Ishikawa (cell line): ENCODE results near the gene SEMA3G.
A peak's percentile ranks its signal among the peaks of the same experiment; 100 is the strongest.

Experiments used
- CEBPB ChIP-seq: IDR thresholded peaks from 2 replicates; pipeline ENCODE4 v1.6.1; 2012
- CREB1 ChIP-seq: IDR thresholded peaks from 2 replicates; pipeline ENCODE4 v1.6.1; 2012; ENCODE audit warnings: low read depth
- EGR1 ChIP-seq: IDR thresholded peaks from 2 replicates; pipeline ENCODE4 v1.6.1; 2012
- EP300 ChIP-seq: IDR thresholded peaks from 2 replicates; pipeline ENCODE4 v1.6.1; 2012; ENCODE audit warnings: borderline replicate concordance
- FOXM1 ChIP-seq: IDR thresholded peaks from 2 replicates; pipeline ENCODE4 v1.6.1; 2012; ENCODE audit warnings: low read depth, borderline replicate concordance
- MAX ChIP-seq: IDR thresholded peaks from 2 replicates; pipeline ENCODE4 v1.6.1; 2012
- NFIC ChIP-seq: IDR thresholded peaks from 2 replicates; pipeline ENCODE4 v1.6.1; 2012
- RAD21 ChIP-seq: IDR thresholded peaks from 2 replicates; pipeline ENCODE4 v1.6.1; 2012; ENCODE audit warnings: low read depth
- REST ChIP-seq: IDR thresholded peaks from 2 replicates; pipeline ENCODE4 v1.6.1; 2012; ENCODE audit warnings: low read depth, mild to moderate bottlenecking
- TAF1 ChIP-seq: IDR thresholded peaks from 2 replicates; pipeline ENCODE4 v1.6.1; 2012; ENCODE audit warnings: low read depth, mild to moderate bottlenecking
- TCF12 ChIP-seq: IDR thresholded peaks from 2 replicates; pipeline ENCODE4 v1.6.1; 2012; ENCODE audit warnings: low read depth
- TEAD4 ChIP-seq: IDR thresholded peaks from 2 replicates; pipeline ENCODE4 v1.6.1; 2012
- YY1 ChIP-seq: IDR thresholded peaks from 2 replicates; pipeline ENCODE4 v1.6.1; 2012; ENCODE audit warnings: low read depth
- ZBTB7A ChIP-seq: IDR thresholded peaks from 2 replicates; pipeline ENCODE4 v1.6.1; 2012; ENCODE audit warnings: low read depth
- TF ChIP-seq, protein P1 (sequence below): IDR thresholded peaks from 2 replicates; pipeline ENCODE4 v1.6.1; 2012

The SEMA3G gene

GRCh38 chr3:52429779-52430415, 15.0 kb downstream of the SEMA3G start:
- TF ChIP-seq TCF12 = no peak
- TF ChIP-seq EGR1 = no peak
- no peak for TF ChIP-seq FOXM1
- TF ChIP-seq TEAD4 = no peak
- TF ChIP-seq TAF1 = no peak
- no peak for TF ChIP-seq MAX
- TF ChIP-seq EP300 = no peak
- no peak for TF ChIP-seq NFIC
- no peak for TF ChIP-seq RAD21
- TF ChIP-seq, protein P1, sequence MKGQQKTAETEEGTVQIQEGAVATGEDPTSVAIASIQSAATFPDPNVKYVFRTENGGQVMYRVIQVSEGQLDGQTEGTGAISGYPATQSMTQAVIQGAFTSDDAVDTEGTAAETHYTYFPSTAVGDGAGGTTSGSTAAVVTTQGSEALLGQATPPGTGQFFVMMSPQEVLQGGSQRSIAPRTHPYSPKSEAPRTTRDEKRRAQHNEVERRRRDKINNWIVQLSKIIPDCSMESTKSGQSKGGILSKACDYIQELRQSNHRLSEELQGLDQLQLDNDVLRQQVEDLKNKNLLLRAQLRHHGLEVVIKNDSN = no peak
- TF ChIP-seq YY1 = no peak
- no peak for TF ChIP-seq REST
- TF ChIP-seq ZBTB7A = no peak

GRCh38 chr3:52429031-52429430, 15.9 kb downstream of the SEMA3G start:
- TF ChIP-seq EP300 = no peak
- TF ChIP-seq CEBPB = no peak

GRCh38 chr3:52428151-52429005, 16.5 kb downstream of the SEMA3G start:
- TF ChIP-seq TEAD4 = no peak
- peak; percentile 93 for TF ChIP-seq RAD21

GRCh38 chr3:52423173-52423572, 21.7 kb downstream of the SEMA3G start:
- TF ChIP-seq RAD21 = no peak
- TF ChIP-seq FOXM1 = no peak
- TF ChIP-seq, protein P1 = no peak
- no peak for TF ChIP-seq TAF1
- no peak for TF ChIP-seq REST
- TF ChIP-seq TEAD4 = no peak
- no peak for TF ChIP-seq TCF12
- no peak for TF ChIP-seq CREB1
- no peak for TF ChIP-seq YY1
- no peak for TF ChIP-seq NFIC
- TF ChIP-seq CEBPB = no peak
- TF ChIP-seq ZBTB7A = no peak
- no peak for TF ChIP-seq MAX
- no peak for TF ChIP-seq EGR1
- no peak for TF ChIP-seq EP300

GRCh38 chr3:52422669-52423068, 22.2 kb downstream of the SEMA3G start:
- TF ChIP-seq REST (no peak), TEAD4 (no peak), YY1 (no peak), TCF12 (no peak)
